ENCODE results near the gene PSMA5.

GRCh38 chr1:109397581-109398342 is 28.5 kb downstream of the PSMA5 start, which contains the start of gene SORT1:
- TF ChIP-seq POLR2A (IDR thresholded peaks at IDR 0.05), result peak in 1 of 2 donors; percentile 22
- TF ChIP-seq, protein P1, sequence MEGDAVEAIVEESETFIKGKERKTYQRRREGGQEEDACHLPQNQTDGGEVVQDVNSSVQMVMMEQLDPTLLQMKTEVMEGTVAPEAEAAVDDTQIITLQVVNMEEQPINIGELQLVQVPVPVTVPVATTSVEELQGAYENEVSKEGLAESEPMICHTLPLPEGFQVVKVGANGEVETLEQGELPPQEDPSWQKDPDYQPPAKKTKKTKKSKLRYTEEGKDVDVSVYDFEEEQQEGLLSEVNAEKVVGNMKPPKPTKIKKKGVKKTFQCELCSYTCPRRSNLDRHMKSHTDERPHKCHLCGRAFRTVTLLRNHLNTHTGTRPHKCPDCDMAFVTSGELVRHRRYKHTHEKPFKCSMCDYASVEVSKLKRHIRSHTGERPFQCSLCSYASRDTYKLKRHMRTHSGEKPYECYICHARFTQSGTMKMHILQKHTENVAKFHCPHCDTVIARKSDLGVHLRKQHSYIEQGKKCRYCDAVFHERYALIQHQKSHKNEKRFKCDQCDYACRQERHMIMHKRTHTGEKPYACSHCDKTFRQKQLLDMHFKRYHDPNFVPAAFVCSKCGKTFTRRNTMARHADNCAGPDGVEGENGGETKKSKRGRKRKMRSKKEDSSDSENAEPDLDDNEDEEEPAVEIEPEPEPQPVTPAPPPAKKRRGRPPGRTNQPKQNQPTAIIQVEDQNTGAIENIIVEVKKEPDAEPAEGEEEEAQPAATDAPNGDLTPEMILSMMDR (IDR thresholded peaks at IDR 0.05), result no peak
- peak in 1 of 2 donors; percentile 40 for TF ChIP-seq POLR2AphosphoS5 (IDR thresholded peaks at IDR 0.05; ENCODE audit: insufficient read depth in 1 of 2, low read depth in 1 of 2)

All from vagina (tissue), 2 donors.